GM23338 (cell line): ENCODE results near the gene IPO13. TPM values are rescaled to one million over a fixed set of nuclear protein-coding genes. Genes with fewer than 3 reads are reported as not detected.
A peak's percentile ranks its signal among the peaks of the same experiment; 100 is the strongest.

Experiments
- ATAC-seq: fragments of 200-7000 bp; cut with Tn5 transposase; 3 replicates; pipeline ENCODE4 v1.9.1; 2020
- DNase-seq: peaks from one replicate; pipeline ENCODE4 v3.0.0-alpha.2; 2015; ENCODE audit warnings: low spot score
- H2AFZ ChIP-seq: fragments of 200-600 bp; sonication (generic); 2 replicates; pipeline ENCODE4 v1.8.0; 2016; ENCODE audit warnings: antibody characterized with exemption, mild to moderate bottlenecking, moderate library complexity
- H3F3A ChIP-seq: fragments of 200-600 bp; sonication (generic); replicated peaks from 2 replicates; pipeline ENCODE4 v1.8.0; 2017; ENCODE audit warnings: antibody characterized with exemption, mixed run types, low read depth
- H3K27ac ChIP-seq: fragments of 200-600 bp; sonication (generic); 2 replicates; pipeline ENCODE4 v1.6.1; 2016; ENCODE audit warnings: low read depth
- H3K27me3 ChIP-seq: fragments of 200-600 bp; sonication (generic); 2 replicates; pipeline ENCODE4 v1.8.0; 2016; ENCODE audit warnings: mild to moderate bottlenecking, mixed run types, moderate library complexity; ENCODE audit not compliant: insufficient read depth
- H3K36me3 ChIP-seq: fragments of 200-600 bp; sonication (generic); 2 replicates; pipeline ENCODE4 v1.8.0; 2016; ENCODE audit warnings: mild to moderate bottlenecking; ENCODE audit not compliant: insufficient read depth
- H3K4me1 ChIP-seq: fragments of 200-600 bp; sonication (generic); 2 replicates; pipeline ENCODE4 v1.8.0; 2016; ENCODE audit warnings: mild to moderate bottlenecking, moderate library complexity; ENCODE audit not compliant: insufficient read depth
- H3K4me2 ChIP-seq: fragments of 200-600 bp; sonication (generic); 2 replicates; pipeline ENCODE4 v1.7.1; 2017; ENCODE audit warnings: mixed run types
- H3K4me3 ChIP-seq: fragments of 200-600 bp; sonication (generic); 2 replicates; pipeline ENCODE4 v1.6.1; 2016; ENCODE audit warnings: mixed run types
- H3K79me2 ChIP-seq: fragments of 200-600 bp; sonication (generic); replicated peaks from 2 replicates; pipeline ENCODE4 v1.8.0; 2017; ENCODE audit warnings: mild to moderate bottlenecking; ENCODE audit not compliant: insufficient read depth
- H3K9me2 ChIP-seq: fragments of 200-600 bp; sonication (generic); 2 replicates; pipeline ENCODE4 v1.8.0; 2017; ENCODE audit not compliant: insufficient read depth
- H4K20me1 ChIP-seq: fragments of 200-600 bp; sonication (generic); replicated peaks from 2 replicates; pipeline ENCODE4 v1.8.0; 2017; ENCODE audit warnings: mild to moderate bottlenecking; ENCODE audit not compliant: insufficient read depth
- H3K27ac Mint-ChIP-seq: 2 replicates; pipeline ENCODE4 v1.8.0; 2020; ENCODE audit warnings: inconsistent platforms, mild to moderate bottlenecking, moderate library complexity, mixed read lengths
- H3K27me3 Mint-ChIP-seq: 3 replicates; pipeline ENCODE4 v1.8.0; 2022; ENCODE audit warnings: low read depth, mild to moderate bottlenecking, moderate library complexity, mixed read lengths, inconsistent platforms; ENCODE audit not compliant: insufficient read depth, poor library complexity
- H3K36me3 Mint-ChIP-seq: 3 replicates; pipeline ENCODE4 v1.8.0; 2021; ENCODE audit warnings: low read depth, mild to moderate bottlenecking, inconsistent platforms, moderate library complexity, mixed read lengths
- H3K4me1 Mint-ChIP-seq: 3 replicates; pipeline ENCODE4 v1.8.0; 2020; ENCODE audit warnings: mild to moderate bottlenecking, inconsistent platforms, mixed read lengths
- H3K4me3 Mint-ChIP-seq: 3 replicates; pipeline ENCODE4 v1.8.0; 2021; ENCODE audit warnings: moderate library complexity, mild to moderate bottlenecking, inconsistent platforms, mixed read lengths
- H3K9me3 Mint-ChIP-seq: 3 replicates; pipeline ENCODE4 v1.8.0; 2020; ENCODE audit warnings: moderate library complexity, mild to moderate bottlenecking, inconsistent platforms, mixed read lengths
- CTCF ChIP-seq, 2 experiments: fragments of 200-600 bp in 1 of 2; sonication (generic) in 1 of 2; conservative IDR thresholded peaks; 2 replicates each; pipeline versions ENCODE4 v1.5.1 to v1.6.1; 2016 to 2017; ENCODE audit warnings: antibody characterized with exemption in 2 of 2, low read depth in 2 of 2, mild to moderate bottlenecking in 2 of 2, moderate library complexity in 1 of 2
- EZH2 ChIP-seq: fragments of 200-600 bp; sonication (generic); IDR thresholded peaks from one replicate; pipeline ENCODE4 v1.8.0; 2017; ENCODE audit warnings: antibody characterized with exemption, mild to moderate bottlenecking, low read depth; ENCODE audit not compliant: unreplicated experiment
- EZH2phosphoT487 ChIP-seq: fragments of 200-600 bp; sonication (generic); IDR thresholded peaks from one replicate; pipeline ENCODE4 v1.8.1; 2018; ENCODE audit warnings: antibody characterized with exemption; ENCODE audit not compliant: unreplicated experiment
- JUNB ChIP-seq: IDR thresholded peaks from one replicate; pipeline ENCODE4 v1.6.1; 2016; ENCODE audit warnings: antibody characterized with exemption; ENCODE audit not compliant: unreplicated experiment
- NANOG ChIP-seq: IDR thresholded peaks from 2 replicates; pipeline ENCODE4 v1.6.1; 2016; ENCODE audit warnings: antibody characterized with exemption, borderline replicate concordance
- POLR2AphosphoS5 ChIP-seq: IDR thresholded peaks from 2 replicates; pipeline ENCODE4 v1.6.1; 2016; ENCODE audit warnings: antibody characterized with exemption, low read depth
- STAT1 ChIP-seq: IDR thresholded peaks from one replicate; pipeline ENCODE4 v1.6.1; 2016; ENCODE audit warnings: antibody characterized with exemption; ENCODE audit not compliant: unreplicated experiment
- ZNF114 ChIP-seq: fragments of 250-450 bp; sonication (Bioruptor Pico); IDR thresholded peaks from 2 replicates; pipeline ENCODE4 v1.5.0; 2020; ENCODE audit warnings: mild to moderate bottlenecking, moderate library complexity
- ZNF331 ChIP-seq: fragments of 250-450 bp; sonication (Bioruptor Pico); IDR thresholded peaks from 2 replicates; pipeline ENCODE4 v1.5.0; 2020; ENCODE audit warnings: low read depth, mild to moderate bottlenecking, moderate library complexity
- polyA plus RNA-seq: library from polyadenylated mRNA; unstranded; fragments of >200 nt; fragmentation: Nextera tagmentation; extraction: Ambion mirVana; gene quantifications from 2 replicates; pipeline ENCODE4 v1.2.1, GENCODE V29; 2016
- total RNA-seq: library from RNA; depleted of rRNA; stranded (reverse); fragments of >200 nt; shearing (Covaris generic); gene quantifications from 2 replicates; pipeline ENCODE4 v1.2.3, GENCODE V29; 2014
- TF ChIP-seq, protein P1 (sequence below): IDR thresholded peaks from 2 replicates; pipeline ENCODE4 v1.6.1; 2016; ENCODE audit warnings: antibody characterized with exemption
- TF ChIP-seq, protein P2 (sequence below): IDR thresholded peaks from one replicate; pipeline ENCODE4 v1.6.1; 2018; ENCODE audit warnings: antibody characterized with exemption; ENCODE audit not compliant: unreplicated experiment

IPO13 gene
- total and polyA plus RNA-seq, 2 experiments from 2014 or later: 10.4 to 22.8 TPM

DNA sequence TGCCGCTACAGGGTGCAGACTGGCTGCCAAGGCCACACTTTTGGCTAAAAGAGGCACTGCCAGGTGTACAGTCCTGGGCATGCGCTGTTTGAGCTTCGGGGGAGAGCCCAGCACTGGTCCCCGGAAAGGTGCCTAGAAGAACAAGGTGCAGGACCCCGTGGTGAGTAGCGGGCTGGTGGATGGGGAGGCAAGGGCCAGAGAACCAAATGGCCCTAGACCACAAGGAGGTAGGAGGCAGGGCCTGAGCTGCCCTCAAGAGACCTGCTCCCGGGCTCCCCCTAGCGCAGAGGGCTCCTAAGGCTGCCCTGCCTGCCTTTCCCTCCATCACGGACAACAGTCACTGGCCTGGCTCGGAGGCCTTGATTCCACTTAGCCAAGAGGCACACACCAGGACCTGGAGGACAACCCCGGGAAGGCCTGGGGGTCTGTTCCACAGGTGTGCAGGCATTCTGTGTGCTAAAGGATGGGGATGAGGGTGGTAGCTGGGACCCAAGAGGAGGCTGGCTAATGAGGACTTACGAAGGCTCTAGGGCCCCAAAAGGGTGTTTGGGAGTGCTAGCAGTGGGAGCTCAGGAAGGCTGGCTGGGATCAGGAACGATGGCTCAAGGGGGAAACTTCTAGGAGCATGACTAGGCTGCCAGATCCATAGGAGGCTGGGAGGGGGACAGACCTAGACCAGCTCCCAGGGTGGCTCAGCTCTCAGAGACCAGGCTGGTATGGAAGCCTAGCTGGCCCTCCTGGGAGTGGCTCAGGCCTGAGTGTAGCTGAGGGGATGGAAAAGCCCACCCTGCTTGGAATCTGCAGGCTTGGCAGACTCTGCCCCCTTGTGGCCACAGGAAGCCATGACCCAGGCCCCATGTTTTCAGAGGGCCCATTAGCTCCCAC is 12.4 kb upstream of the IPO13 start:
- H3K4me2 ChIP-seq: peak overlapping the region; percentile 97
- peak overlapping the region; percentile 81 for H3K4me3 Mint-ChIP-seq

More for the DNA sequence above, 12.4 kb upstream of the IPO13 start:
- Mint-ChIP-seq H3K36me3 (peaks cover 4% of the 10 kb centered on the region; the same call in 1 of the 3 replicates), H3K27me3 (peaks cover 41% of the 10 kb centered on the region), H3K27ac (peak overlapping the region; percentile 82; the same call in 1 of the 2 replicates), H3K4me1 (peaks cover 61% of the 10 kb centered on the region), H3K9me3 (no peaks in the 10 kb centered on the region)
- H3F3A ChIP-seq: peaks cover 36% of the 10 kb centered on the region
- TF ChIP-seq POLR2AphosphoS5: 0 out of 2 replicates have a peak, but pooled peaks have one; percentile 1
- no peak for TF ChIP-seq ZNF114 (CRISPR knock-in tag)
- TF ChIP-seq, protein P1, sequence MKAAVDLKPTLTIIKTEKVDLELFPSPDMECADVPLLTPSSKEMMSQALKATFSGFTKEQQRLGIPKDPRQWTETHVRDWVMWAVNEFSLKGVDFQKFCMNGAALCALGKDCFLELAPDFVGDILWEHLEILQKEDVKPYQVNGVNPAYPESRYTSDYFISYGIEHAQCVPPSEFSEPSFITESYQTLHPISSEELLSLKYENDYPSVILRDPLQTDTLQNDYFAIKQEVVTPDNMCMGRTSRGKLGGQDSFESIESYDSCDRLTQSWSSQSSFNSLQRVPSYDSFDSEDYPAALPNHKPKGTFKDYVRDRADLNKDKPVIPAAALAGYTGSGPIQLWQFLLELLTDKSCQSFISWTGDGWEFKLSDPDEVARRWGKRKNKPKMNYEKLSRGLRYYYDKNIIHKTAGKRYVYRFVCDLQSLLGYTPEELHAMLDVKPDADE: no peak
- TF ChIP-seq EZH2: no peak
- no peak for TF ChIP-seq ZNF331 (CRISPR knock-in tag)
- TF ChIP-seq EZH2phosphoT487: no peak
- no peak for TF ChIP-seq STAT1
- TF ChIP-seq JUNB: no peak
- TF ChIP-seq, protein P2, sequence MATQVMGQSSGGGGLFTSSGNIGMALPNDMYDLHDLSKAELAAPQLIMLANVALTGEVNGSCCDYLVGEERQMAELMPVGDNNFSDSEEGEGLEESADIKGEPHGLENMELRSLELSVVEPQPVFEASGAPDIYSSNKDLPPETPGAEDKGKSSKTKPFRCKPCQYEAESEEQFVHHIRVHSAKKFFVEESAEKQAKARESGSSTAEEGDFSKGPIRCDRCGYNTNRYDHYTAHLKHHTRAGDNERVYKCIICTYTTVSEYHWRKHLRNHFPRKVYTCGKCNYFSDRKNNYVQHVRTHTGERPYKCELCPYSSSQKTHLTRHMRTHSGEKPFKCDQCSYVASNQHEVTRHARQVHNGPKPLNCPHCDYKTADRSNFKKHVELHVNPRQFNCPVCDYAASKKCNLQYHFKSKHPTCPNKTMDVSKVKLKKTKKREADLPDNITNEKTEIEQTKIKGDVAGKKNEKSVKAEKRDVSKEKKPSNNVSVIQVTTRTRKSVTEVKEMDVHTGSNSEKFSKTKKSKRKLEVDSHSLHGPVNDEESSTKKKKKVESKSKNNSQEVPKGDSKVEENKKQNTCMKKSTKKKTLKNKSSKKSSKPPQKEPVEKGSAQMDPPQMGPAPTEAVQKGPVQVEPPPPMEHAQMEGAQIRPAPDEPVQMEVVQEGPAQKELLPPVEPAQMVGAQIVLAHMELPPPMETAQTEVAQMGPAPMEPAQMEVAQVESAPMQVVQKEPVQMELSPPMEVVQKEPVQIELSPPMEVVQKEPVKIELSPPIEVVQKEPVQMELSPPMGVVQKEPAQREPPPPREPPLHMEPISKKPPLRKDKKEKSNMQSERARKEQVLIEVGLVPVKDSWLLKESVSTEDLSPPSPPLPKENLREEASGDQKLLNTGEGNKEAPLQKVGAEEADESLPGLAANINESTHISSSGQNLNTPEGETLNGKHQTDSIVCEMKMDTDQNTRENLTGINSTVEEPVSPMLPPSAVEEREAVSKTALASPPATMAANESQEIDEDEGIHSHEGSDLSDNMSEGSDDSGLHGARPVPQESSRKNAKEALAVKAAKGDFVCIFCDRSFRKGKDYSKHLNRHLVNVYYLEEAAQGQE: no peak
- TF ChIP-seq NANOG: no peak
- peak; percentile 84 to 97 for TF ChIP-seq CTCF (conservative IDR thresholded peaks at IDR 0.05; ENCODE audit: low read depth in 2 of 2)
- H3K79me2 ChIP-seq: 0 out of 2 replicates have a peak, but pooled peaks cover 7% of the 10 kb centered on the region
- H2AFZ ChIP-seq: peak overlapping the region; percentile 96
- DNase-seq (peak; percentile 93), ATAC-seq (peak; percentile 56)
- H3K9me2 ChIP-seq: no peaks in the 10 kb centered on the region
- peaks cover 44% of the 10 kb centered on the region for H3K4me1 ChIP-seq
- no peaks in the 10 kb centered on the region for H3K36me3 ChIP-seq
- H3K4me3 ChIP-seq: peak overlapping the region; percentile 96
- peak overlapping the region; percentile 88; the same call in 1 of the 2 replicates for H3K27ac ChIP-seq
- peaks cover 16% of the 10 kb centered on the region for H4K20me1 ChIP-seq
- H3K27me3 ChIP-seq: peaks cover 8% of the 10 kb centered on the region
